T-helper 2 cell treated with Interferon-gamma antibody and Interleukin-4, amounts not matched to agents 100 ng/mL and 5 ng/mL, for 36 hours (primary cell): ENCODE results near the gene TMEM119. TPM values are rescaled to one million over a fixed set of nuclear protein-coding genes. Genes with fewer than 3 reads are reported as not detected.

Experiments
- intact Hi-C: fragments of 100-400 bp; cut with micrococcal nuclease; formaldehyde crosslinking; loops from one replicate; pipeline ENCODE4 v1.15.1; 2023
- total RNA-seq: library from RNA; stranded (reverse); gene quantifications from 2 replicates; pipeline ENCODE4 v1.2.3, GENCODE V29; 2022

TMEM119 gene
- total RNA-seq, 1 donor from 2014 or later = 0.41 TPM

DNA sequence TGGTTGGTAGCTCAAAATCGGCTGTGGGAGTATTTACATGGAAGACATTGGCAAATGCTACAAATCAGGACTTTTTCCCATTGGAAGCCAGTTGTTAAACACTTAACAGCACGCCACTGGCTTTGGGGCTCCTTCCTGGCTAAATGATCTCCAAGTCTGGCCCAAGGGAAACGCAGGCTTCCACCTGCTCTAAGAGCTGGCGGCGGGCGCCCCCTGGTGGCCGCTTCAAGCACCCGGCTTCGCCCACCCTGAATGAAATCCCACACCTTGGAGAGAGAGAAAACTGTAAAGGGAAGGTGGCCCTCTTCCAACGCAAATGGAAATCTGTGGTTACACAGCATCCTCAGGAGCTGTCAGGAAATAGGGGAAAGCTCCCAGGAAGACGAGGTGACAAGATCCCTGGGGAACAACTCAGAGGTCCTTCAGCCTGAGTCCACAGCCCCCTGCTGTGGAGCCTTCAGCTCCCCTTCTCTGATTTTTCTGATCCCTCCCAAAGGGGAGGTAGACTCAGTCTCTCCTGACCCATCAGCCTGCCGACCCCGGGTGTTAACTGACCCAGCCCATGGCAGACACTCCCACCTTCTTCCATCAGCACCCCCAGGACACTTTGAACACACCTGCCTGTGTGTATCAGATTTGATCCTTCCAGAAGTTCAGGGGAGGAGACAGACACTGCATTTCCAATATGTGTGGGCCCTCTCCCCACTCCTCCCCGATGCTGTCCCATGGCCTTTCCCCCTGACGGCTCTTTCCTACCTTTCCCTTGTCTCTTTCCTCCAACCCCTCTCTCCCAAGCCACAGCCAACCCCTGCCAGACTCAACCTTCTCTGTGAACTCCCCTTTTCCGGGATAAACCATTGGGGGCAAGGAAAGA lies 20.4 kb upstream of the TMEM119 start:
- intact Hi-C loops = loop anchor here (1.0 to 5.0 kb wide), 5 partner anchors 10 to 184 kb away; partner anchors contain the start of gene FICD

DNA sequence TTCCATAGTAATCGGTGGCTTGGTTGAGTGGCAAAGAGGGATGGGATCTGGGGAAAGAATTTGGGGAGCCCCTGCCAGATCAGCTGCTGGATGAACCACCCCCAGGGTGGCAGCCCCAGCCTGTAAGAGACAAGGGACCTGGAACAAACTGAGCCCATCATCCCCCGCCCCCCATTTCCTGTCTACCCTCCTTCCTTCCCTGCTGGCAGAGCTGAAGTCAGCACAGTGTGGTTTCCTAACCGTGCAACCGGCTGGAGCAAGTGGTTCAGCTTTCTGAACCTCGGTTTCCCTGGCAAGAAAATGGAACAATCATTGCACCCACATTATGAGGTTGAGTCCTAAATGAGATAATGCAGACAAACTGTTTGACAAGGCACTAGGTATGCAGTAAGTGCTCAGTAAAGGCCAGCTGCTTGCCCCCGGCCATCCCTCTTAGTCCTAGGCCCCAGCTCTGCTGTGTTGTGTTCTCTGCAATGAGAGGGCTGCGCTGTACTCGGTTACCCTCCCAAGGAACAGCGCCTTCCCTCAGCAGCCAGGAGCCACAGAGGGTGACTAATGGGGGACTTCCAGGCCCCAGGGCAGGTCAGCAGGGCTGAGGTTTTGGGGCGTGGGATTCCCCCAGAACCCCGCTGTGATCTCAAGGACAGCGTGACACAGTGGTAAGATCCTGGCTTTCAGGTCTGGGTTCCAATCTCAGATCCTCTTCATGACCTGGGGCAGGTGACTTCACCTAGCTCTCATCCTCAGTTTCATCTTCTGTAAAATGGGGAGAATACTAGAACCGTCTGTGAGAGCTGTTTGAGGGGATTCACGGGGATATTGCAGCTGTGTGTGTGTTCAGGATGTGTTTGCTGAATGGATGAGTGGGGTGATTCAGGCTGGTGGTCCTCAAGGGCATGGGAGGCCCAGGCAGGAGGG lies 19.3 kb upstream of the TMEM119 start:
- intact Hi-C loops = loop anchor here (5.0 kb wide), 1 partner anchor 100 kb away; the partner anchor contains the start of gene FICD

DNA sequence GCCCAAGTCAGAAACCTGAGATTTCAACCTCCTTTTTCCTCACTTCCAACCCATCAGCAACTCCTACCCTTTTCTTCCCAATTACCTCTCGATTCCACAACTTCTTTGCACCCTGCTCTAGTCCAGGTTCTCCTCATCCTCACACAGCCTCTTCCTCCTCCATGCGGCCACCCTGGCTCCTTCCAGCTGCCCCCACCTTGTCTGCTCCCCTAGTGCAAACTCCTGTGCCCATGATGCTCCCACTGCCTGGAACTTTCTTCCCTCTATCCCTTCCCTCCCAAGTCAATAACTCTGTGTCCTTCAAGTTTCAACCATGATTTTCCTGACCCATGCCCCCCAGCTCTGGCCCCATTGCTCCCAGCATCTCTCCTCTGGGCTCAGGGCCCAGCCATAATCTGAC lies 18.5 kb upstream of the TMEM119 start:
- intact Hi-C loops = loop anchor here (5.0 kb wide), 1 partner anchor 99 kb away; the partner anchor contains the start of gene FICD

DNA sequence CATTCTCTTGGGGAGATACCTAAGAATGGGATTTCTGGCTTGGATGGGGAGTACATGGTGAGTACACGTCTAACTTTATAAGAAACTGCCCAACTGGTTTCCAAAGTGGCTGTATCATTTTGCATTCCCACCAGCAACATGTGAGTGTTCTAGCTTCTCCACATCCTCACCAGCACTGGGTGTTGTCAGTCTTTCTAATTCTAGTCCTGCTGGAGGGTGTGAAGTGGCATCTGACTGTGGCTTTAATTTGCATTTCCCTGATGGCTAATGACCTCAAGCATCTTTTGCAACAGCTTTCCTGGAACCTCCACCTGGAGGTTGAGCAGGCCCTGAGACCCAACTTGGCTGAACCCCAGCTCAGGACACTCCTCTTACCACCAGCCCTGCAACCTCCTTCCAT lies 18.0 kb upstream of the TMEM119 start:
- intact Hi-C loops = loop anchor here (5.0 kb wide), 1 partner anchor 99 kb away; the partner anchor contains the start of gene FICD

DNA sequence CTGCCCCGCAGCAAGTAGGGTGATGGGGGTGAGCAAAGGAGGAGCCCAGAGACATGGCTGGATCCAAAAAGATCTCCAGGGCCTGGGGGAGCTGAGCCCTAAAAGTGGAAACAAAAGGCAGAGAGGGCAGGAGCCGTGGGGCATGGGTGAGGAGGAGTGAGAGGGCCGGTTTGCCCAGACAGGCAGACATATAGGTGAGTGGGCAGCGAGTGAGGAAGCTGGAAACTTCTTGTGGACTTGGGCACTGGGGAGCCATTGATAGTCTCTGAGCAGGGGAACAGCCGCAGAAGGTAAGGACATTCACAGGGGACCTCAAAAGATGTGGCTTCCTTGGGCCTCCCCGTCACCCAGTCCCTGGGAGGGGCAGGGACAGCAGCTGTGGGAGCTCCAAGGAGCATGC lies 16.8 kb upstream of the TMEM119 start:
- intact Hi-C loops = loop anchor here (5.0 kb wide), 1 partner anchor 97 kb away; the partner anchor contains the start of gene FICD

DNA sequence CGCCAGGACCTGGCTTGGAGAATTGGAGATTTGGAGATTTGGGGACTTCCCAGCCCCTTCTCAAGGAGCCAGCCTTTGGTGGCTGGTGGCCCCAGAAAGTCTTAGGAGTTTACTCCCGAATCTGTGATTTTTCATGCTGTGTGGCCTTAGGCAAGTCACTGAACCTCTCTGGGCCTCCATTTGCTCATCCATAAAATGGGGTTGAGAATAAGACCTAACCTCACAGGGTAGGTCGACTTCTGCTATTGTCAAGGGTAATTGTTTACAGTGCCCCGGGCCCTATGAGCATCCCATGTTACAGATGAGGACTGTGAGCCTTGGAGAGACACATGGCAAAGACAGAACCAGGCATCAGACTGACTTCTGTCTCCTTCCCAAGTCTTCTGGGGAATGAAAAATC lies 16.2 kb upstream of the TMEM119 start:
- intact Hi-C loops = no loop called here

DNA sequence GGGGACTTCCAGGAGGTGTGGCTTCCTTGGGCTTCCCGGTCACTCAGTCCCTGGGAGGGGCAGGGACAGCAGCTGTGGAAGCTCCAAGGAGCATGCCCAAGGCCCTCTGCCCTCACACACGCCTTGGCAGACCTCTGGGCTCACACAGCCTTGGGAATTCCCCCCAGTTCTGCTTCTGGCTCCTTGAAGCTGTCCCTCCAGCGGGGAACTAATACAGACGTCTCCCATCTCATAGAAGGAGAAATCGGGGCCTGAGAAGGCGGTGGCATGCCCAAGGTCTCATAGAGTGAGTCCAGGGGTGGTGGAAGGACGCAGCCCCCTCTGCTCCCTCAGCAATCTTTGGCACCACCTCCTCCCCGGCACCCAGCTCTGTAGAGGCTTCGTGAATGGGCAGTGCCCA lies 15.7 kb upstream of the TMEM119 start:
- intact Hi-C loops = no loop called here

DNA sequence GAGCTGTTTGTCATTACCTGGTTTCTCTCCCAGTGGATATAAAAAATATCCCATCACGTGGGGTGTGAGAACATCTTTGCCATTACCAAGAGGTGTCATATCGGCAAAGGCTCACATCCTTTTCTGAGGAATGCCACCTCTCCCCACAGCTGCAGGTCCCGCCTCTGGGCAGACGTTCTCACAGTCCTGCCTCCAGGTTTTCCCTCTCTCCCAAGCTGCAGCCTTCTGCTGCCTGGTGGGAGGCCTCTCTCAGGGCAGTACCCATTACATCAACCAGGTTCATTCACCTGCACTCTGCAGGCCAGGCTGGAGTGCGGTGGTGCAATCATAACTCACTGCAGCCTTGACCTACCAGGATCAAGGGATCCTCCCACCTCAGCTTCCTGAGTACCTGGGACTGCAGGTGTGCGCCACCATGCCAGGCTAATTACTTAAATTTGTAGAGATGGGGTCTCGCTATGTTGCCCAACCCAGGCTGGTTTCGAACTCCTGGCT lies 15.0 kb upstream of the TMEM119 start:
- intact Hi-C loops = loop anchor here (1.0 kb wide), 1 partner anchor 190 kb away; no protein-coding TSS in a partner anchor

DNA sequence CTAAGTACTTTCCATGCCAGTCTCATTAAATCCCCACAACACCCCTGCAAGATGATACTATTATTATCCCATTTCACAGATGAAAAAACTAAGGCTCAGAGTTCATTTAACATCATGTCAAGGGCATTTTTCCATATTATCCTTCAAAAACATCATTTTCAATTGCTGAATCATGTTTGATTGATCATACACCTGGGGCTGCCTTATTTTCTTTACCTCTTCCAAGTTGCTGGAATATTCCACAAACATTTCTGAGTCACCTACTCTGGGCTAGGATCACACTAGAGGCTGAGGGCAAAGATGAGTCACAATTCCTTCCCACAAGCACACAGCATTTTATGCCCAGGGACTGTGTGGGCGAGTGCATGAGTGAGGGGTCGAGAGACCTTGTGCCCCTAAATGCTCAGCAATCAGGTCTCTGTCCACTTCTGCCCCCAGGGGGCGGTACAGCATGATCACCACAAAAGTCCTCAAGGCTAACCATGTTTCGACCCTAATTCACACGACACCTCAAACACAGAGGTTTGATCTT lies 14.1 kb upstream of the TMEM119 start:
- intact Hi-C loops = loop anchor here (1.0 kb wide), 1 partner anchor 191 kb away; no protein-coding TSS in a partner anchor

DNA sequence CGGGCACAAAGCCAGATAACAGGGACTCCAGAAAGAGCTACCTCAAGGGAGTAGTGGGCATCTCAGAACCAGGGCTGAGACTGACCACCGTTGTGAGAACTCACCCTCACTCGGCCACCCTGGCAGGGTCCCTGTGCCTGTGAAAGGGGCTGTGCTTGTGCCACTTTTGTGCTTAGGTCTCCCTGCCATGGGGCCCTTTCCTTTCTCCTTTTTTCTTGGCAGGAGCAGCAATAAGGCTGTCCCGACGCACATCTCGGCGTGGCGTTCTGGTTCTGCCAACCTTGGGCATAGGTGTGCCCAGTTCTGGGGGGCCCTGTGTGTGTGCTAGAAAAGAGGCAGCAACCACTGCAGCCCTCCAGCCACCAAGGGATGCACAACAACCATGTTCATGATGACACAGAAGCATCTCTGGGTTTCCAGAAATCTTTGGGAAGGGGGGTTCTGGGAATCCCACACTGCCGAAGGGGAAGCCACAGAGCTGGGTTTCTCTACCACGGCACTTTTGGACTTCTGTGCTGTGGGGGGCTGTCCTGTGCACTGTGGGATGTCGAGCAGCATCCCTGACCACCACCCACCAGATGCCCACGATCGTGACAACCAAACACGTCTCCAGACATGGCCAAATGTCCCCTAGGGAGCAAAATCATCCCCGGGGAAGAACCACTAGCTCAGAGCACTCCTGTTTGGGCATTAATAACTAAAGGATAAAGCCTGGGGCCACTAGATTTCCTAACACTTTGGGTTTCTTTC lies 13.1 kb upstream of the TMEM119 start:
- intact Hi-C loops = no loop called here

DNA sequence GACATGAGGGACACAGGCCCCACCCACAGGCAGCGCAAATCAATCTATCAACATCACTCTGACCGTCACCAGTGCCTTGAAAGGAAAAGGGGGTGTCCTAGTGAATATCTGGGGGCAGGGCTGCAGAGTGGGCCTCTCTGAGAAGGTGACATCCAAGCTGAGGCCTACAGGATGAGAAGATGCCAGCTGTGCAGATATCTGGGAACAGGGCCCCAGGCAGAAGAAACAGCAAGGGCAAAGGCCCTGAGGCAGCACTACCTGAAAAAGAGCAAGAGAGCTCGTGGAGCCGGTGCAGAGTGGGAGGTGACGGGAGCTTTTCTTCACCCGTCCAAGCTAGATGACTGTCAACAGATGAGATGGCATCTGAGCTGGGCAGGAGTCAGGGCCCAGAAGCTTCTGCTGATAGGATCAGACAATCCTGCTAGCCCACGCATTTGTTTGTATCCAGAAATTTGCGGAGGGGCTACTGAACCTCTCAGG lies 12.5 kb upstream of the TMEM119 start:
- intact Hi-C loops = no loop called here

DNA sequence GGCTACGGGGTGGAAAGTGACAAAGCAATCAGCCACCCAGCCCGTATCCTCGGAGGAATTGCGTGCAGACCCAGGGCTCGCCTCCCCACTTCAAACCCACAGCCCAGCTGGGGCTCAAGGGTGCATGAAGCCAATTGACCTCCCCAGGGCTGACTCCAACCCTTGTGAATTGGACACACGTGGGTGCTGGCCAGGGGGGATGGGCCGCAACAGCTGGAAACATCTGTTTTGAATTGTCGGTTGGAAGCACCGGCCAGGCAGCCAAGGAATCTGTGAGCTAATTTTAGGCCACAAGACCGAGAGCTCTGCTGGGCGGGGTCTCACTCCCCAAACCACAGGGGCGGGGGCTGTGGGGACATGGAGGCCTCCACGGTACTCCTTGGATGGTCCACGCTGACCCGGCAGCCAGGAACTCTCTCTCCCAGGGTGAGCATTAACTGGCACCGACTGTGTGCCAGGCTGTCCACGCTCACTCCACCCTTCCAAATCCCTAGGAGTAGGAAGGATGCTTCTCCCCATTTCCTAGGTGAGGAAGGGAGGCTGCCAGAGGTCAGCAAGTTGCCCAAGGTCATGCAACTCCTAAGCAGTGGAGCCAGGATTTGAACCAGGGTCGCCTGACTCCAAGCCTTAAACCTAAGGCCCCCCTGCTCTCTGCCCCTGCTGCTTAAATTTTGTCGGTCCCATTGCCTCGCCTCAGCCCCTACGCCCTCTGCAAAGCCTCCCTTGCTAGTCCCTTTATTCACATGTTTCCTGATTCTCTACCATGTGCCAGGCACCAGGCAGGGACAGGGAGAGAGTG lies 11.9 kb upstream of the TMEM119 start:
- intact Hi-C loops = no loop called here

DNA sequence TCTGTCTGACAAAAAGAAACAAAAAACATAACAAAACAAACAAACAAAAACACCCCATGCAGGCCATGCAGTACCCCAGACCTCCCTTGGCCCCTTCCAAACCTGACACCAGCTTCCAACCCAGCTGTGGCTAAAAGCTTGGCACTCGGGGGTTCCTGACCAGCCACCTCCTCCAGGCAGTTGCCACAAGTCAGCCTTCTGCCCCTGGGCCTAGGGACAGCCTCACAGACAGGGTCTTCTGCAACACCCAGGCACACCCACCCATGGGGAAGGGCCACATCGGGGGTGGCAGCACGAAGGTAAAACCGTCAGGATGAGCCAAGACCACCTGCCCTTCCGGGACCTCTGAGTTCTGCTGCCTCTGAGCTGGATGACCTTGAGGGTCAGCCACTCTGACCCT lies 10.7 kb upstream of the TMEM119 start:
- intact Hi-C loops = no loop called here

DNA sequence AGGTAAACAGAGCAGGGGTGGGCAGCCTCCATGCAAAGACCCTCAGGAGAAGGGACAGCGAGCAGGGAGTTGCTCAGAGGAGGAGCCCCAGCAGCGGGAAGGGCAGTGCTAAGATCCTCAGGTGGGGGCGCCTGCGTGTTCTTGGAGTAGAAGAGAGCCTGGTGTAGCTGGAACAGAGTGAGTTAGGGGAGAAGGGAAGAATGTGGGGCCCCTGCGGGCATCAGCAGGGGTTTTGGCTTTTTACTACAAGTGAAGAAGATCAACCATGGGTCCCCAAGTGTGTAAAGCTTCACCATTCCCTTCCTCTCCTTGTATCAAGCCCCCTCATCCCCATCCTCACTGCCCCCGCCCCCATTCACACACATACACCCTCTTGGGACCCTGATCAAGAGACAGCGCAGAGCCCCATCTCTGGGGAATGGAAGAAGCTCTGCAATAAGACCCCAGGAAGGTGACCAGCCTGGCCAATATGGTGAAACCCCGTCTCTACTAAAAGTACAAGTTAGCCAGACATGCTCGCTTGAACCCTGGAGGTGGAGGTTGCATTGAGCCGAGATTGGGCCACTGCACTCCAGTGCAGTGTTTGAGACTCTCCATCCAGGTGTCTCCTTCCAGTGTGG lies 10.2 kb upstream of the TMEM119 start:
- intact Hi-C loops = no loop called here

DNA sequence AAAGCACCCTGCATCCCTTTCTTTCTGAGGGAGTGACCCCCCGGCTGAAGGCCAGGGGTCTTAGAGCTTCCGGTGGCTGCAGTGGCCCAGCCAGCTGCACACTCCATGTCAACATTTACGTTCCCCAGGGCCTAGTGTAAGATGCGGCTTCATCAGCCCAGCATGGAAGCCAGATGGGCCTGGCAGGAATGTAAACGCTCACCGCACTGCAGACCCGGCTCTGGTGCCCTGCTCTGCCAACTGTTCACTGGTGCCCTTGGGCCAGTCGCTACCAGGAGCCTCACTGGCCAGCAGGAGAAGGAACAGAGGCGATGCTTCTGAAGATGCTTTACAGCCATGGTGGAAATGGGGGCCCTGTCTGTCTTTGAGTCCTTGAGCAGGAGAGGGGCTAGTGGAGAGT lies 8.6 kb upstream of the TMEM119 start:
- intact Hi-C loops = no loop called here

DNA sequence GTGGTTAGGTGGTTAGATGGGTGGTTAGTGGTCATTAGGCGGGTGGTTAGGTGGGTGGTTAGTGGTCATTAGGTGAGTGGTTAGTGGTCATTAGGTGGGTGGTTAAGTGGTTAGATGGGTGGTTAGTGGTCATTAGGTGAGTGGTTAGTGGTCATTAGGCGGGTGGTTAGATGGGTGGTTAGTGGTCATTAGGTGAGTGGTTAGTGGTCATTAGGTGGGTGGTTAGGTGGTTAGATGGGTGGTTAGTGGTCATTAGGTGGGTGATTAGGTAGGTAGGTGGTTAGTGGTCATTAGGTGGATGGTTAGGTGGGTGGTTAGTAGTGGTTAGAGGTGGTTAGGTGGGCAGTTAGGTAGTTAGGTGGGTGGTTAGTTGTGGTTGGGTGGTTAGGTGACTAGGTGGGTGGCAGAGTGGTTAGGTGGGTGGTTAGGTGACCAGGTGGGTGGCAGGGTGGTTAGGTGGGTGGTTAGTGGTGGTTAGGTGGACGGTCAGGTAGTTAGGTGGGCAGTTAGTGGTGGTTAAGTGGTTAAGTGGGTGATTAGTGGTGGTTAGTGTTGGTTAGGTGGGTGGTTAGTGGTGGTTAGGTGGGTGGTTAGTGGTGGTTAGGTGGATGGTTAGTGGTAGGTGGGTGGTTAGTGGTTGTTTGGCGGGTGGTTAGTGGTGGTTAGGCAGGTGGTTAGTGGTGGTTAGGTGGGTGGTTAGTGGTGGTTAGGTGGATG lies 8.0 kb upstream of the TMEM119 start:
- intact Hi-C loops = no loop called here

DNA sequence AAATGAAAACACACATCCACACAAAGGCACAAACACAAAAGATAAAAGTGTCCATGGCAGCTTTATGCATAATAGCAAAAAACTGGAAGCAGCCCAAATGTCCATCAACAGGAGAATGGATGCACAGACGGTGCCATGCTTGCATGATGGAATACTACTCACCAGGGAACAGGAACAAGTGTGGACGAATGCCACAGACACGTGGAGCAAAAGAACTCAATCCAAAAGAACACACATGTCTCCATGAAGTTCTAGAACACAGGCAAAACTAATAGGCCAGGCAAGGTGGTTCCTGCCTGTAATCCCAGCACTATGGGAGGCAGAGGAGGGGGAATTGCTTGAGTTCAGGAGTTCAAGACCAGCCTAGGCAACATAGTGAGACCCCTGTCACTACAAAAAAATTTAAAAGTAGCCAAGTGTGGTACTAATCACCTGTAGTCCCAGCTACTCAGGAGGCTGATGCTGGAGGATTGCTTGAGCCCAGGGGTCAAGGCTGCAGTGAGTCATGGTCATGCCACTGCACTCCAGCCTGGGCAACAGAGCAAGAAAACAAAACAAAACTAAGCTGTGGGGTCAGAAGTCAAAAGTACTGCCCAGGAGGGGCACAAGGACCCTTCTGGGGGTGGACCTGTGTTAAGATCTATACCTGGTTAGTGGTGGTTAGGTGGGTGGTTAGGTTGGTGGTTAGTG lies 7.3 kb upstream of the TMEM119 start:
- intact Hi-C loops = no loop called here
